Renal cortex interstitium (tissue), 11 donors: Measurements from ENCODE around the gene GATC. TPM values are rescaled to one million over a fixed set of nuclear protein-coding genes. Genes with fewer than 3 reads are reported as not detected.
"Not testable (repeated sequence)": the region's sequence is repeated elsewhere in the genome, so short reads cannot be mapped to it uniquely, and the experiment has no call there.

Experiments used
- DNase-seq, 11 donors: peaks; one replicate each; pipeline ENCODE4 v3.0.0-alpha.2; 2013; ENCODE audit warnings: low read depth in 9 of 11, low spot score in 4 of 11; ENCODE audit errors: extremely low read depth in 1 of 11
- polyA plus RNA-seq, 3 donors: library from polyadenylated mRNA; unstranded; fragments of 120-200 nt; gene quantifications; one replicate each; pipeline ENCODE4 v1.2.1, GENCODE V29; 2013; ENCODE audit not compliant: insufficient read length in 3 of 3

Gene GATC
- polyA plus RNA-seq, 3 donors = 31.2 to 41.9 (median 38.5) TPM

DNA sequence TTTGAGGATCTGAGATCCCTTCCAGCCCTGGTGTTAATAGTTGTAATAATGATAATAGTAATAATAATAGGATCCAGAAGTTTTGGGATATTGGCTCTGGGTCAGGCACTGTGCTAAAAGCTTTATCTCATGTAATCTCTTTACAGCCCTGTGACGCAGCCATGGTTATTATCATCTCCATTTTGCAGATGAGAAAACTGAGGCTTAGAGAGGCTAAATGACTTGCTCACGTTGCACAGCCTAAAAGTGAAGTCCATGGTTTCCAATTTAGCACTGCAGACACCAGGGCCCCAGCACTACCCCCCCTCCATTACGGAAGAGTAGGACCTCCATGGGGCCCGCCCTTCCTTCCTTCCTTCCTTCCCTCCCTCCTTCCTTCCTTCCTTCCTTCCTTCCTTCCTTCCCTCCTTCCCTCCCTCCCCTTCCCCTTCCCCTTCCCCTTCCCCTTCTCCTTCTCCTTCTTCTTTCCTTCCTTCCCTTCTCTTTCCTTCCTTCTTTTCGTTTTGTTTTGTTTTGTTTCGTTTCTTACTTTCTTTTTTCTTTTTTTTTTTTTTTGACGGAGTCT lies 23.3 kb upstream of the GATC start:
- DNase-seq = no peak

GRCh38 chr12:120425797-120426196 lies 20.4 kb upstream of the GATC start:
- DNase-seq = no peak

DNA sequence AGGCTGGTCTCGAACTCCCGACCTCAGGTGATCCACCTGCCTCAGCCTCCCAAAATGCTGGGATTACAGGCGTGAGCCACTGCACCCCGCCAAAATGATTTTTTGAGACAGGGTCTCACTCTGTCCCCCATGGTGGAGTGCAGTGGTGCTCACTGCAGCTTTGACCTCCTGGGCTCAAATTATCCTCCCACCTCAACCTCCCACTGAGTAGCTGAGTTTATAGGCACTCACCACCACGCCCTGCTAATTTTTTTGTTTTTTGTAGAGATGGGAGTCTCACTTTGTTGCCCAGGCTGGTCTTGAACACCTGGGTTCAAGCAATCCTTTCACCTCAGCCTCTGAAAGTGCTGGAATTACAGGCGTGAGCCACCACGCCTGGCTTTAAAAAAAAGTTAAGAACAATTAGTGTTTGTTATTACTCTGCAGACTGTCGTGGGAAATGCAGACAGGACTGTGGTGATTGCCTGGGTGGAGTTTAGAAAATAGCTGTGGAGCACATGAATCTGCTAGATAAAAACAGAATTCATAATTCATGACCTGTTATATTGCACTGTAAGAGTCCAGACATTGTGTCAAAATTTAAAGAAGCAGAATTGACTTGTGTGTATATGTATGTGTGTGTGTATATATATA lies 17.5 kb upstream of the GATC start:
- no peak for DNase-seq

- DNase-seq = no peak
Observed at GRCh38 chr12:120429368-120429767, 16.9 kb upstream of the GATC start.

GRCh38 chr12:120432772-120433525 lies 13.3 kb upstream of the GATC start:
- no peak for DNase-seq

GRCh38 chr12:120437735-120438494 lies 8.3 kb upstream of the GATC start, which contains the start of gene COX6A1:
COX6A1 (plus strand) TSS chr12:120438113; CDS start chr12:120438127, 14 bp downstream.
- DNase-seq = peak; percentile 84 to 97 (median 91)

- no peak for DNase-seq
Observed at GRCh38 chr12:120438495-120439198, 7.6 kb upstream of the GATC start.

GRCh38 chr12:120439646-120440247 lies 6.5 kb upstream of the GATC start:
- peak in 10 of 11 donors; percentile 26 to 54 (median 38) for DNase-seq

- no peak for DNase-seq
Observed at GRCh38 chr12:120444676-120445075, 1.6 kb upstream of the GATC start.

DNA sequence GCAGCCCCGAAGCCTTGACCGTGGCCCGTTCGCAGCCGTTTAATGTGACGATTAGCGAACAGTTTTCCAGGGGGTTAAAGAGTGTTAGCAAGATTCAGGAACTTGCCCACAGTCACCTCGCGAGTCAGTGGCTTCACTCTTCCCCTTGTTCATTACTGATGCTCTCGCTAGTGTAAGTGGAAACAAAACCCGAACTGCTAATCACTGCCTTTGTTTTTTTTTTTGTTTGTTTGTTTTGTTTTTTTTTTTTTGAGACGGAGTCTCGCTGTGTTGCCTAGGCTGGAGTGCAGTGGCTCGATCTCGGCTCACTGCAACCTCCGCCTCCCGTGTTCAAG lies 567 bp downstream of the GATC start:
- DNase-seq = not testable (repeated sequence)

- DNase-seq = no peak
Observed at GRCh38 chr12:120447992-120448391, 1.7 kb downstream of the GATC start.

- DNase-seq = not testable (repeated sequence)
Observed at GRCh38 chr12:120452524-120452923, 6.3 kb downstream of the GATC start.

DNA sequence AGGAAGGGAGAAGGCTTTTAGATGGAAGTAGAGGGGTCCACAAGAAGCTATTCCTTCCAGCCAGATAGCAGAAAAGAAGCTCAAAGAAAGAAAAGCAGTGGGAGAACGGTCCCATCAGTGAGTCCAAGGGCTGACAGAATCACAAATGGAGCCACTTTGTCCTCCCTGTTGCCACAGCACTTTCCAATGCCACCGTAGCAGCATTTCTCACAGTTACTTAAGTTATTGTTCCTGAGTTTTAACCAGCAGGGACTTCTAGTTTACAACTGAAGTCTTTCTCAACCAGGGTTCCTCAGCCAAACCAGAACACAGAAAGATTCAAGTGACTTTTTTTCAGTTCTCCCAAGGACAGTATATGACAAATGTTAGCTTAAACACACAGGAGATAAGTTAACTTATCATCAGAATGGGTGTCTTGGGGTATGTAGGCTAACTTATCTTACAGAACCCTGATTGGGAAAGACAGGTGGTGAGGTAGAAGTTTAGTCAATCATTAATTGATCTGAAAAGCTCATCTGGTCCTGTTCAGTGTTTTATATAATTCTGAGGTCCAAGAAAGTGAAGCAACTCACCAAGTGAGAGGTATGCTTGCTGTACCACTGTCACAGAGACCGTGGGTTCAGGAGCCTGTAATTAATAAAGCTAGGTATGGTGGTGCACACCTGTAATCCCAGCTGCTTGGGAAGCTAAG lies 7.0 kb downstream of the GATC start:
- no peak for DNase-seq

- DNase-seq = no peak
Observed at GRCh38 chr12:120453977-120454376, 7.7 kb downstream of the GATC start.

DNA sequence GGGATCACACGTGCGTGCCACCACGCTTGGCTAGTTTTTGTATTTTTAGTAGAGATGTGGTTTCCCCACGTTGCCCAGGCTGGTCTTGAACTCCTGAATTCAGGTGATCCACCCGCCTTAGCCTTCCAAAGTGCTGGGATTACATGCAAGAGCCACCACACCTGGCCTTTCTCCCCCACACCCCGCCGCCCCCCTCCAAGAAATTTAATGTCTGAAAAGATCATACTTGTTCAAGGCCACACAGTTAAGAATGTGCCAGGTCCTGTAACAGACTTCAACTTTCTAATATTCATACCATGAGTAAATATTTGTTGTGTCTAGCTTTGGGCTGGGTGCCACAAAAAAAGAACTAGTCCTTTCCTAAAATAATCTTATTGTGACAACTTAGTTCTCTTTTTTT lies 9.1 kb downstream of the GATC start:
- no peak for DNase-seq

- DNase-seq = no peak
Observed at GRCh38 chr12:120457133-120457532, 10.9 kb downstream of the GATC start.

- no peak for DNase-seq
Observed at GRCh38 chr12:120460157-120460556, 13.9 kb downstream of the GATC start.

- no peak for DNase-seq
Observed at GRCh38 chr12:120462099-120462640, 15.9 kb downstream of the GATC start.
